ENCODE data around the gene AKT2. TPM values are rescaled to one million over a fixed set of nuclear protein-coding genes. Genes with fewer than 3 reads are reported as not detected.

AKT2 gene
- total RNA-seq, 4 donors from 2014 or later = 88.0 to 387 (median 102) TPM

DNA sequence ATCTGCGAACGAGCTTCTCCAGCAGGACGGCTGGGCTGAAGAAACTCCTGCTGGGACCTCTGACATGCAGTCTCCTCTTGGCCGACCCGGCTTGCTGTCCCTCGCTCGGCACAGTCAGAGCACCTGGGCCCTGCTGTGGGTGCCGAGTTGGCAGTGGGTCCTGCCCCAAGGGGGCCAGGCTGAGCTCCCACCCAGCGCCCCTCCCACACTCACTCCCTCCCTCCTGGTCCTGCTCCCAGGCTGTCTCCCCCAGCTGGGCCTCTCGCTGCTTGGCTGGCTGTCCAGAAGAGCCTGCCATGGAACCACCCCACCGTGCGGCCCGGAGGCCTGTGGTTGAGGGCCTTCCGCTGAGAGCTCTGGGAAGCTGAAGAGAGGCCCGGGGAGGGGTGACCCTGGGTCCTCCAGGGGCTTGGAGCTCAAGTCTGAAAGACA, 6.0 kb downstream of the AKT2 start:
- H3K4me1 ChIP-seq = peaks cover 79 to 84% of the 10 kb centered on the region in 2 donors
- H3K27me3 ChIP-seq = no peaks in the 10 kb centered on the region
- DNase-seq (peak in 1 of 2 donors; percentile 58), ATAC-seq (peak in 1 of 2 donors; percentile 29)
- peak overlapping the region; percentile 89 to 99 (median 95) for H3K27ac ChIP-seq
- peak overlapping the region; percentile 21 to 41 (median 30) for H3K4me3 ChIP-seq
- intact Hi-C loops (cut with DNase I; ENCODE audit: low total_unique reads) (no loop called here), in situ Hi-C loops (cut with MboI; ENCODE audit: low sequenced_read_pairs in 4 of 4) (no loop called here)
- no peak for TF ChIP-seq POLR2A (IDR thresholded peaks at IDR 0.05)
- no peak for TF ChIP-seq CTCF (IDR thresholded peaks at IDR 0.05 in 4 of 5, conservative IDR thresholded peaks at IDR 0.05 in 1 of 5)
- no peaks in the 10 kb centered on the region for H3K9me3 ChIP-seq
- no peaks in the 10 kb centered on the region for H3K36me3 ChIP-seq

GRCh38 chr19:40278361-40279035, 6.6 kb downstream of the AKT2 start:
- H3K36me3 ChIP-seq = no peaks in the 10 kb centered on the region
- no peaks in the 10 kb centered on the region for H3K27me3 ChIP-seq
- in situ Hi-C loops (cut with MboI; ENCODE audit: low sequenced_read_pairs in 4 of 4) = no loop called here
- peaks cover 79 to 84% of the 10 kb centered on the region in 2 donors for H3K4me1 ChIP-seq
- DNase-seq = no peak
- no peaks in the 10 kb centered on the region for H3K9me3 ChIP-seq
- H3K27ac ChIP-seq = peak overlapping the region; percentile 89 to 99 (median 95)
- H3K4me3 ChIP-seq = peak overlapping the region in 3 of 4 donors; percentile 21 to 41 (median 27)
- intact Hi-C loops (cut with DNase I; ENCODE audit: low total_unique reads) = no loop called here
- no peak for ATAC-seq
- TF ChIP-seq CTCF (IDR thresholded peaks at IDR 0.05 in 4 of 5, conservative IDR thresholded peaks at IDR 0.05 in 1 of 5) (no peak), POLR2A (IDR thresholded peaks at IDR 0.05) (no peak)

- no peak for DNase-seq
These were observed 7.6 kb downstream of the AKT2 start for GRCh38 chr19:40277356-40278059.

More at GRCh38 chr19:40277356-40278059, 7.6 kb downstream of the AKT2 start:
- ATAC-seq = no peak
- H3K27me3 ChIP-seq = no peaks in the 10 kb centered on the region
- in situ Hi-C loops (cut with MboI; ENCODE audit: low sequenced_read_pairs in 4 of 4) (no loop called here), intact Hi-C loops (cut with DNase I; ENCODE audit: low total_unique reads) (no loop called here)
- no peaks in the 10 kb centered on the region for H3K36me3 ChIP-seq
- no peaks in the 10 kb centered on the region for H3K9me3 ChIP-seq
- H3K27ac ChIP-seq = peak overlapping the region in 3 of 4 donors; percentile 27 to 94 (median 89)
- peaks cover 74 to 84% of the 10 kb centered on the region in 2 donors for H3K4me1 ChIP-seq
- no peak overlapping the region for H3K4me3 ChIP-seq
- no peak for TF ChIP-seq CTCF (IDR thresholded peaks at IDR 0.05 in 4 of 5, conservative IDR thresholded peaks at IDR 0.05 in 1 of 5)
- no peak for TF ChIP-seq POLR2A (IDR thresholded peaks at IDR 0.05)

All from gastrocnemius medialis (tissue), 4 donors.